Testis (tissue), 3 donors: Measurements from ENCODE around the gene KDM6A. TPM values are rescaled to one million over a fixed set of nuclear protein-coding genes. Genes with fewer than 3 reads are reported as not detected.

ENCODE experiments used
- DNase-seq: peaks from one replicate; pipeline ENCODE4 v3.0.0-alpha.2; 2019
- H3K27ac ChIP-seq, 2 donors: fragments of 200-600 bp; sonication (generic); one replicate each; pipeline ENCODE4 v1.5.1; 2019
- H3K27me3 ChIP-seq: fragments of 200-600 bp; sonication (generic); one replicate; pipeline ENCODE4 v1.5.1; 2019
- H3K36me3 ChIP-seq: fragments of 200-600 bp; sonication (generic); one replicate; pipeline ENCODE4 v1.5.1; 2017; ENCODE audit warnings: low read depth; ENCODE audit errors: missing control alignments
- H3K4me1 ChIP-seq: fragments of 200-600 bp; sonication (generic); one replicate; pipeline ENCODE4 v1.5.1; 2019
- H3K4me3 ChIP-seq, 2 donors: fragments of 200-600 bp; sonication (generic); one replicate each; pipeline ENCODE4 v1.5.1; 2017 to 2019
- H3K9me3 ChIP-seq: fragments of 200-600 bp; sonication (generic); one replicate; pipeline ENCODE4 v1.5.1; 2017
- CTCF ChIP-seq, 3 experiments: fragments of 450-650 bp in 2 of 3; fragments of 200-600 bp in 1 of 3; sonication (generic) in 1 of 3; IDR thresholded peaks; one replicate each; pipeline ENCODE4 v1.5.1; 2016 to 2019; ENCODE audit warnings: antibody characterized with exemption in 3 of 3, mild to moderate bottlenecking in 2 of 3, moderate library complexity in 1 of 3
- POLR2A ChIP-seq: fragments of 450-650 bp; IDR thresholded peaks from one replicate; pipeline ENCODE4 v1.6.1; 2017; ENCODE audit warnings: antibody characterized with exemption, mild to moderate bottlenecking, moderate library complexity
- WGBS, 2 donors: methylation state at CpG; one replicate each; pipeline ENCODE4 v1.1.5; 2018; 5-methylcytosine and 5-hydroxymethylcytosine counted together
- intact Hi-C: fragments of 100-400 bp; cut with DNase I; formaldehyde crosslinking; loops from one replicate; pipeline ENCODE4 v1.15.1; 2023; ENCODE audit warnings: low total_unique reads
- polyA plus RNA-seq: library from polyadenylated mRNA; stranded (reverse); fragments of 350-450 nt; fragmentation: Illumina TruSeq; extraction: RNeasy Lipid Tissue Mini Kit (QIAGEN cat#74804); gene quantifications from one replicate; pipeline ENCODE4 v1.2.3, GENCODE V29; 2014; ENCODE audit warnings: low read depth, low replicate concordance; ENCODE audit not compliant: insufficient read depth
- total RNA-seq, 2 donors: library from RNA; depleted of rRNA; stranded (reverse); fragments of >200 nt; gene quantifications; one replicate each; pipeline ENCODE4 v1.2.3, GENCODE V29; 2016

KDM6A gene
- total and polyA plus RNA-seq, 3 donors from 2014 or later: 27.2 to 57.7 (median 56.7) TPM

- Histone ChIP-seq H3K4me3 (no peak overlapping the region), H3K27ac (no peak overlapping the region), H3K9me3 (no peaks in the 10 kb centered on the region), H3K27me3 (no peaks in the 10 kb centered on the region), H3K4me1 (no peaks in the 10 kb centered on the region), H3K36me3 (no peaks in the 10 kb centered on the region)
- no peak for TF ChIP-seq CTCF (IDR thresholded peaks at IDR 0.05)
- TF ChIP-seq POLR2A: no peak
- no peak for DNase-seq
- intact Hi-C loops: no loop called here
- 83 to 97% methylated on average over 2 of the region's 2 CpGs for WGBS, 2 donors
Measured at GRCh38 chrX:44896876-44897186, 23.8 kb downstream of the KDM6A start.

GRCh38 chrX:44897539-44897938 lies 24.6 kb downstream of the KDM6A start:
- 83 to 91% methylated on average over 1 to 2 of the region's 2 CpGs for WGBS, 2 donors

DNA sequence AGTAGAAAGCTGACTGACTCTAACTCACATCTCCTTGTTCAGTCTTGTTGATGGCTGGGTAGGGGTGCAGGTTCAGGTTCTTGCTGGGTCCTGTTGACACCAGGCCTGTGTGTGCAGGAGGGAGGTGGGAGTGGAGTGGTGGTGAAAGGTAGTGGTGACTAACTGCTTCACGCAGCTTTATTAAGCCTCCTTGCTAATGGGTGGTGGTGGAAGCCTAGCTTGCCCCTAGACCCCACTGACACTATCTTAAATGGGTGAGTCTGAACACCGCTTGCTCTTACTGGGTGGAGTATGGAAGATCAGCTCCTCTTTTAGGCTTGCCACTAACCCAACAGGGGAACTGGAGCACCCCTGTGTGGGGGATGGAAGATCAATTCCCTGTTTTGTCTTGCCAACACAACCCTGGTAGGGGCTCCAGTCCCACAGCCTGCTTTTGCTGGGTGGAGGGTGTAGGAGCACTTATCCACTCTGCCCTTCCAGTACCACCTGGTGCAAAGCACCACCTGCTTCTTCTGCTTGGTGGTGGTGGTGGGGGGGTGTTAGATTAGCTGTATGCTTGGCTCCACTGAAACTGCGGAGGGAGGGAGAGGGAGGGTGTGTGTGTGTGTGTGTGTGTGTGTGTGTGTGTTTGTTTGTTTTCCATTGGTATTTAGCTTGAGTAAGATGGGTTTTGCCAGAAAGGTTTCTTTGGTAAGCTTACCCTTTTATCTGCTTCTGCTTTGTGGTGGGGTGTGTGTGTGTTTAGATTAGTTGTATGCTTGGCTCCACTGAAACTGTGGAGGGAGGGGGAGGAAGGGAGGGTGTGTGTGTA lies 25.6 kb downstream of the KDM6A start:
- DNase-seq: no peak
- no peak overlapping the region for H3K4me3 ChIP-seq
- H3K4me1 ChIP-seq: no peaks in the 10 kb centered on the region
- TF ChIP-seq POLR2A (no peak), CTCF (IDR thresholded peaks at IDR 0.05) (no peak)
- no peaks in the 10 kb centered on the region for H3K9me3 ChIP-seq
- intact Hi-C loops: no loop called here
- H3K27ac ChIP-seq: no peak overlapping the region
- 86 to 87% methylated on average over 1 to 2 of the region's 3 CpGs for WGBS, 2 donors
- no peaks in the 10 kb centered on the region for H3K27me3 ChIP-seq
- H3K36me3 ChIP-seq: no peaks in the 10 kb centered on the region

More at GRCh38 chrX:44897539-44897938, 24.6 kb downstream of the KDM6A start:
- Histone ChIP-seq H3K27ac (no peak overlapping the region), H3K4me1 (no peaks in the 10 kb centered on the region), H3K9me3 (no peaks in the 10 kb centered on the region), H3K4me3 (no peak overlapping the region), H3K27me3 (no peaks in the 10 kb centered on the region), H3K36me3 (no peaks in the 10 kb centered on the region)
- no peak for DNase-seq
- TF ChIP-seq POLR2A (no peak), CTCF (IDR thresholded peaks at IDR 0.05) (no peak)
- intact Hi-C loops: no loop called here

DNA sequence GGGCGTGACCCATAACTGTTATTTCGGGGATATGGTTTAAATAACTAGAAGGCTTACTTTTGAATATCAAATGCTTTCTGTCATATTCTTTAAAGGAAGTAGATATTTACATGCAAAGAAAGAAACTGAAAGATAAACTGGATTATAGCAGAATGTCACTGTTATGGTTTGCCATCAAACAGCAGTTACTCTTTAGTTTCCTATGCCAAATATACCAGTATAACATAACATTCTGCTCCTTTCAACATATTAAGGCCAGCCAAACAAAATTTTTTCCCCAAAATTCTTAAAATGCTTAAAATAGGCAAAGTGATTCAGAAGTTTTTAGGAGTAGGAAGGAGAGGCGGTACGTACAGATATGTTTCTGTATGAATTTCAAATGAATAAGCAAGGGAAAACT lies 27.0 kb downstream of the KDM6A start:
- H3K9me3 ChIP-seq: no peaks in the 10 kb centered on the region
- no peaks in the 10 kb centered on the region for H3K36me3 ChIP-seq
- H3K27me3 ChIP-seq: no peaks in the 10 kb centered on the region
- no peak overlapping the region for H3K27ac ChIP-seq
- TF ChIP-seq POLR2A: no peak
- no peak for TF ChIP-seq CTCF (IDR thresholded peaks at IDR 0.05)
- intact Hi-C loops: no loop called here
- no peak for DNase-seq
- no peaks in the 10 kb centered on the region for H3K4me1 ChIP-seq
- 47 to 63% methylated on average over 4 of the region's 4 CpGs for WGBS, 2 donors
- H3K4me3 ChIP-seq: no peak overlapping the region

GRCh38 chrX:44903107-44903506 lies 30.1 kb downstream of the KDM6A start:
- H3K9me3 ChIP-seq: no peaks in the 10 kb centered on the region
- 76 to 80% methylated on average over 4 of the region's 4 CpGs for WGBS, 2 donors

More at GRCh38 chrX:44903107-44903506, 30.1 kb downstream of the KDM6A start:
- no peak overlapping the region for H3K27ac ChIP-seq
- DNase-seq: no peak
- H3K4me1 ChIP-seq: no peaks in the 10 kb centered on the region
- no peaks in the 10 kb centered on the region for H3K27me3 ChIP-seq
- no peaks in the 10 kb centered on the region for H3K36me3 ChIP-seq
- no peak overlapping the region for H3K4me3 ChIP-seq
- intact Hi-C loops: no loop called here
- no peak for TF ChIP-seq CTCF (IDR thresholded peaks at IDR 0.05)
